Thyroid gland (tissue), 4 donors: Measurements from ENCODE around the gene C17orf78.

Experiments used
- CTCF ChIP-seq, 6 experiments: fragments of 200-600 bp in 3 of 6; fragments of 450-650 bp in 3 of 6; sonication (generic) in 3 of 6; IDR thresholded peaks; one replicate each; pipeline ENCODE4 v1.5.1; 2016 to 2019; ENCODE audit warnings: antibody characterized with exemption in 6 of 6, mild to moderate bottlenecking in 2 of 6, inconsistent platforms in 1 of 6, moderate library complexity in 1 of 6
- POLR2A ChIP-seq, 2 donors: fragments of 450-650 bp; IDR thresholded peaks; one replicate each; pipeline ENCODE4 v1.6.1; 2017; ENCODE audit warnings: antibody characterized with exemption in 2 of 2, mild to moderate bottlenecking in 2 of 2, moderate library complexity in 1 of 2

DNA sequence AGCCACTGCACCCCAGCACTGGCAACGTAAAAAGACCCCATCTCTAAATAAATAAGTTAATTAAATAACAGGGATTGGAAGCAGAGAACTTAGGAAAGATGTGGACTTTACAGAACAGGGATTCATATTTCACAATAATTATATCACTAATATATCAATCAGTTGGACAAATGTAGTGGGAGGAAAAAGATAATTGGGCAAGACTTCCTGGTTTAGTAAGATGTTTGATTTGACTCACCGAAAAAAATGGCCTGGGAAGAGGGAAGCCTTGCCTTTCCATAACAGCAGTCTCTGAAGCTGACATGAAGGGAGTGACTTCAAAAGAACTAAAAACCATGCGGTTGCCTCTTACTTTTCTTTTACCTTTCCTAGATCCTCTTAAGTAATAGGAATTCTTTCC is 15.2 kb upstream of the C17orf78 start:
- TF ChIP-seq POLR2A (IDR thresholded peaks at IDR 0.05) (no peak), CTCF (IDR thresholded peaks at IDR 0.05) (no peak)
